IPS-18c (cell line): ENCODE data around the gene KIF21A.
"Not testable (repeated sequence)": the region's sequence is repeated elsewhere in the genome, so short reads cannot be mapped to it uniquely, and the experiment has no call there.

Source experiments
- H3K4me3 ChIP-seq: 2 replicates; pipeline ENCODE4 v1.7.0; 2013; ENCODE audit warnings: low read depth, mild to moderate bottlenecking, low read length, moderate library complexity; ENCODE audit not compliant: insufficient read depth
- H3K9me3 ChIP-seq: one replicate; pipeline ENCODE4 v1.6.1; 2013; ENCODE audit warnings: mild to moderate bottlenecking, low read length, moderate library complexity; ENCODE audit not compliant: control insufficient read depth, insufficient read depth

The KIF21A gene

DNA sequence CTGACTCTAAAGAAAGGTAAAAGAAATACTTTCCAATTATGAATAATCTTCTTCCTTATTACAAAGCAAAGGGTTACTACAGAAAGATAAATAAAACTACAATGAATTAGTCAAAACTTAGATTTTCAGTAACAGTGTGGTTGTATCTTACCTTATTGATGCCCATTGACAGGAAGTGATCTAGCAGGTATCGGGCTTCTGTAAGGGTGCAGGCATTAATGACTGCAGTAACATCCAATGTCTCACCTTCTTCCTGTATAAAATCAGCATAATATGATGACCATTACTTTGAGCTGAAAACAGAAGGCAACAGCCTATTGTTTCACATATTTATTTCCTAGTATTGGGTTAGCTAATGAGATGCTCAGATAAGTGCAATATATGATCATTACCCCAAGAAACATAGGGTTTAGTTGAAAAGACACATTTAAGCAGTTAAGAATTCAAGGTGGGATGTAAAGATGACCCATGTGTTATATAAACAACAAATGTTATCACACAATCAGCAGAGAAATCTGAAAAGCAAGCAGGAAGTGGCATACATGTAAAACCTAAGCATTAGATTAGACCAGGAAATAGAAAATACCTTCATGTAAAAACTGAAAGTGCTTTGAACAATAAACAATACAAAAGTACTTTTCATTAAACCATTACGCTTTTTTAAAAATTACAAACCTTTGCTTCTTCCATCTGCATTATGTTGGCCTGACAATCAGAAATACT lies 111.2 kb downstream of the KIF21A start:
- Histone ChIP-seq H3K4me3 (no peak overlapping the region), H3K9me3 (no peaks in the 10 kb centered on the region)

DNA sequence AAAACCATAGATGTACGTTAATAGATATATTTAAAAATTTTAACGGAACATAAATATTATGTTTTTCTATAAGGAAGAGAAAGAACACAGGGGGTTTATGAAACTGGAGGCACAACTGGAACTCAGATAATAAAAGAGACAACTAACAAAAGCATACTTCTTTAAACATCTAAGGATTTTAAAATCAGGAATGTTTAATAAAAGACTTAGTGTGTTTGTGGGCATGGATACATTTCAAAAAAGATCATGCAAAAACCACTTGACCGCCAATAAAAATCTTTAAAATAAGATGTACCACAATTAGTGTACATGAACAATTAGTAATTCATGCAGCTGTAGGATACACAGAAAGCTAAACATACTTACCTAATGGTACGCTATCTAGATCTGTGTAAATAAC lies 113.0 kb downstream of the KIF21A start:
- H3K9me3 ChIP-seq = no peaks in the 10 kb centered on the region
- no peak overlapping the region for H3K4me3 ChIP-seq

DNA sequence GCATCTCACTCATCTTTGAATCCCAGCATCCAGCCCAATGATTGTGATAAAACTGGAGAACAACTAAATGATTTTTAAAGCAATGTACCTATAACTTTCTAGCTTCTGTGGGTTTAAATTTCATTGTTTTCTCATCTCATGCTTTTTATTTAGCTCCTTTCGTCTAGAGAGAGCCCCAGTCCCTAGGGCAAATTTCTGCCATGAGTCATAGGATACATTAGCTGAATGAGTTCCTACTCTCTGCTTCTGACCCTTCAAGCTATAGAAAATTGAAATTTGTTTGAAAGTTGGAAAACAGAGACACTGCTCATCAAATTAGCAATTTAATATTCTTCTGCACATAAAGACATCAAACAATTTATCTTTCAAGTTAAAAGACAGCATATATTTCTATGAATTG lies 113.9 kb downstream of the KIF21A start:
- Histone ChIP-seq H3K9me3 (no peaks in the 10 kb centered on the region), H3K4me3 (no peak overlapping the region)

DNA sequence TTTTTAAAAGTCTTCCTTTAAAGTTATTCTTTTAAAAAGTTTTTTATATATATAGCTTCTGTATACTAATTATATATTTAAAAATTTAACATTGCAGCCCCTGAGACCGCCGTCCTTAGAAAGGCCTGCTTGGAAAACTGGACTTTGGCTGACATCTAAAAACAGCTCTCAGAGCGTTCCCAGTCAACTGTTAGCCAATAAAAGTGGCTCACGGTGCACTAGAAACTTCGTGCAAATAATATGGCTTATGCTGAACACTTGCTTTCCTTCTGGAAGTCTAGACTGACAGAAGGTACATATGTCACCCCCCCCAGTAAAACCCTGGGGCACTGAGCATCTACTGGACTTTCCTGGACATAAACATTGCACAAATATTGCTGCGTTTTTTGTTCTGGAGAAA lies 115.0 kb downstream of the KIF21A start:
- no peaks in the 10 kb centered on the region for H3K9me3 ChIP-seq
- no peak overlapping the region for H3K4me3 ChIP-seq

DNA sequence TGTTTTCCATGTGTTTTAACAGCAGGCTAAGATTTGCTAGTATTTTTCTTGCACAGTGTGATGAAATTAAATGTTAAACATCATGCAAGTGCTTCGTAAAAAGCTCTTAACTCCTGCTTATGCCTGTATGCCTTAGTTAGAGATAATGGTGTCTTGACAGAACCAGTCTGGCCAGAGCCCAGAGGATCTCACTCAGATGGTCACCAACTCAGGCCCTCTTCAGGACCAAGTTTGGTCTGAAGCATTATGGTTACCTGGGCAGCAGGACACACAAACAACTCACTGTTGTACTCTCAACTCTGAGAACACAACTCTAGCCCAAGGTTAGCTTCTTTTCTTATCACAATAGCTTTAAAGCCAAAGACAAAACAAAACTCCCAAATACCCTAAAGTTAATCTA lies 115.4 kb downstream of the KIF21A start:
- Histone ChIP-seq H3K9me3 (no peaks in the 10 kb centered on the region), H3K4me3 (no peak overlapping the region)

DNA sequence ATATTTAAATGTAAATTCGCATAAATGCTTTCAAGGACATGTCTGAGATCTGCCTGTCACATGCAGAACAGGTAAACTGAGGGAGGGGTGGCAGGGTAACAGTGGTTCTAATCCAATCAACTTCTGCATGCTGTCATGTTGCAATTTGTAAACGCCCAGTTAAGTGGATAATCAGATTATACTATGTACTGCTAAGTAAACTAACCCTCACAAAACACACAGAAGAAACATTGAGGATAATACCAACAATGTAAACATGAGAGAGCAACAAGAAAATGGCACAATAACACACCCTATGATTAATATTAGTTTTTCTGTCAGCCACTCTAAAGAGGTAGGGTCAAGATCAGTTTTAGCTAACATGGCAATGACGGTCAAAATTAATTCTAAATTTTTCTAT lies 123.7 kb downstream of the KIF21A start:
- H3K4me3 ChIP-seq = no peak overlapping the region
- no peaks in the 10 kb centered on the region for H3K9me3 ChIP-seq

DNA sequence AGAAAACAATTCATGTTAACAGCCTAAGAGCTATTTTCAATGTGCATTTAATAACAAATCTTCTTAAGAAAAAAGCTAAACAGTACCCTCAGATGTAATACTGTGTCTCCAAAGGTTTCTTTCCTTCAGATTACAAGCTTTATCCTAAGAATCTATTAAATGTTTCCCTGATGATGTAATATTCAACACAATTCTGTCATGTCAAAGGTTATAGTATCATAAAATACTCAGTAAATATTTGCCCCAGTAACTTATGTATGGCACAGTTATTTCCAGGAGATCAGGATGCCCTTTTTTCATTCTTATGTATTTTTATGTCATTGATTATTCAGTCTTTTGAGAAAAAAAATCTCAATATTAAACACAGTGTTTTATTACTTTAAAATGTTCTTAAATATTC lies 128.4 kb downstream of the KIF21A start:
- Histone ChIP-seq H3K4me3 (no peak overlapping the region), H3K9me3 (no peaks in the 10 kb centered on the region)

DNA sequence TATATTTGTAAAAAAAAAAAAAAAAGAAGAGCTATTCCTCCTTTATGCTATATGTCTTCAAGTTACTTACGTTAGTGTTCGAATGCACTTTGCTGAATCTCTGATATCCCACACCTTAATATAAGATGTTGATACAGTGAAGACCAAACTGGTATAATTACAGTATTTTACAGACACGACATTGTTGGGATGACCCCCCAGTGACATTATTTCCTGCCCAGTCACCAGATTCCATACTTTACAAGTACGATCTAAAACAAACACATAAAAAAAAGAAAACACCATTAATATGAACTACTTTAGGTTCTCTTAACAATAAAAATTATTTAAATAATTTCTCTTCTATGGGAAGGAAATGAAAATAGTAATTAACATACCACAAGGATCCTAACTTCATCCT lies 133.4 kb downstream of the KIF21A start:
- H3K9me3 ChIP-seq = no peaks in the 10 kb centered on the region
- H3K4me3 ChIP-seq = no peak overlapping the region

DNA sequence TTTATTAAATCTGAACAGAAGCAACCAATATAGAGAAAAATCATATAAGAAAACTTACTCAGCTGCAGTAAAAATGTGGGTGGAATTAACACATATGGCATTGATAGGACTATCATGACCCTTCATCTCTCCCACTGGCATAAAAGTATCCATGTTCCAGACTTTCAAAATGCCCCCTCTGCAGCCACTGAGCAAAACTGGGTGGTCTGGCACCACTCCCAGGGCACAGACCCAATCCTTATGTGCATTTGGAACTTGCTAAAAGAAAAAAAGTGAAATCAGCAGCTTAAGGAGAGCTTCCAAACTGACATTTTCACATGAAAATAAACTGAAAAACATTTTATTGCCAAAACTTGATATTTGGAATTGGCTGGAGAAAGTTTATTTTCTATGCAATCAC lies 141.5 kb downstream of the KIF21A start:
- H3K9me3 ChIP-seq = no peaks in the 10 kb centered on the region
- H3K4me3 ChIP-seq = no peak overlapping the region

DNA sequence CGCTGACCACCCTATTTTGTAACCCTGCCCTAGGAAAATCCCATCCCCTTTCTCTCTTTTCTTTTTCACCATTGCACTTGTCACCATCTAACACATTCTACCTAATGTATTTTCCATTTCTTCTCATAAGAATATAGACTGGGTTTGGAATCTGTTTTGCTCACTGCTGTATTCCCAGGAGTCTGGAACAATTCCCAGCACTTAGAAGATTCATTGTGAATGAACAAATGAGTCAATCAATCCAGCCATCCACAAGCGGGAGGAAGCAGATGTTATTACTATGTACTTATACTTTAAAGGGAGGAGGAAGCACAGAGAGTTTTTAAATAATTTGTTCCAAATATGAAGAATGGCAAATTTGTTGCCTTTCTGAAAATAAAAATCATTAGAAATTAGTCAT lies 142.1 kb downstream of the KIF21A start:
- Histone ChIP-seq H3K4me3 (no peak overlapping the region), H3K9me3 (no peaks in the 10 kb centered on the region)

DNA sequence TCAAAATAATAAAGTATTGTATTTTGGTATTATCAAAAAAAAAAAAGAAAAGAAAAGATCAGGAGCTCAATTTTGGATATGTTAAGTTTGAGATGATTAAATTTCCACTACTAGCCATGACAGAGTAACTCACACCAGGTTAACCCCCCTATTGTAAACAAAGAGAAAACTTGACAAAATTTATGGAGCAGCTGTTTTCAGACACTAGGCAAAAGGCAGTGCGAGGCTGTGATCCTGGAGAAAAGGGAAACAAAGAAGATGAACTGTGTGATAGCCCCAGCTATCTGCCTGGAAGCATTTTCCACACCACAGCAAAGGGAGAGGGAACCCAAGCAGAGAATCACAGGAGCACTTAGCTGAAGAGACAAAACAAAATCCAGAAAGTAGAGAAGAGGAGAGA lies 145.0 kb downstream of the KIF21A start:
- Histone ChIP-seq H3K4me3 (no peak overlapping the region), H3K9me3 (no peaks in the 10 kb centered on the region)

DNA sequence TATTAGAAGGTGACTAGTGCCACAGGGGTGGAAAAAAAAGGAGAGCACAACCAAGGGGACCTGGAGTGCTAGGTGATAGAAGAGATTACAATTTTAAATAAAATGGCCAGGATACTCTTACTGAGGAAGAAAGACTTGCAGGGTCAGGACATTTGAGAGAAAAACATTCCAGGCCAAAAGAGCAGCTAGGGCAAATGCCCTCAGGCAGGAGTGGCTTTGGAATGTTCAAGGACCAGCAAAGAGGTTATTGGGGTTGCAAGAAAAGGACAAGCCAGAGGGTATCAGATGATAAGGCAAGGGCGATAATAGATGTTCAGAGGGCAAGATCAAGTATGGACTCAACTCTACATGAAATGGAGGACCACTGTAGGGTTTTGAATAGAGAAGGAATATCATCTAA lies 146.4 kb downstream of the KIF21A start:
- Histone ChIP-seq H3K9me3 (no peaks in the 10 kb centered on the region), H3K4me3 (no peak overlapping the region)

DNA sequence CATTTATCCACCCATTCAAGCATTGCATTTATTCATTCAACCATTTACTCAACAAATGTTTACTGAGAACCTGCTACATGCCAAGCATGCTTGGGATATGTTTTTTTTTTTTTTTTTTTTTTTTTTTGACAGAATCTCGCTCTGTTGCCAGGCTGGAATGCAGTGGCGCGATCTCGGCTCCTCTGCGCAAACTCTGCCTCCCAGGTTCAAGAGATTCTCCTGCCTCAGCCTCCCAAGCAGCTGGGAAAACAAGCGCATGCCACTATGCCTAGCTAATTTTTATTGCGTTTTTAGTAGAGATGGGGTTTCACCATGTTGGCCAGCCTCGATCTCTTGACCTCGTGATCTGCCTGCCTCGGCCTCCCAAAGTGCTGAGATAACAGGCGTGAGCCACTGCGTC lies 147.3 kb downstream of the KIF21A start:
- H3K9me3 ChIP-seq, H3K4me3 ChIP-seq: not testable (repeated sequence)

DNA sequence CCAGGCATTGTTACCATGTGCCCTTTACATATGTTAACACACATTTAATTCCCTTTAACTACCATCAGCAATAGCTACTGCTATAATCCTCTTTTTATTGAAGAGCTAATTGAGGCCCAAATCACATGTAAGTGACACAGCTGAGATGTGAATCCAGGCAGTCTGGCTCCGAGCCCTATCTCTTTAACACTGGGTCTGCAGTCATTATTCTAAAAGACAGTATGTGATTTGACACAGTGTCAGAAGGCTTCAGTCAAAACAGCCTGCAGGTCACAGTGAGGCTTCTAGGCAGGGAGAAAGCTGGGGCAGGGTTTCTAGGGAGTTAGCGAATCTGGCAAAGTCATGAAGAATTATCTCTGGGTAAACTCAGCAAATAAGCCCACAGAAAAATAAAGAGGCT lies 148.2 kb downstream of the KIF21A start:
- no peak overlapping the region for H3K4me3 ChIP-seq
- H3K9me3 ChIP-seq = no peaks in the 10 kb centered on the region

DNA sequence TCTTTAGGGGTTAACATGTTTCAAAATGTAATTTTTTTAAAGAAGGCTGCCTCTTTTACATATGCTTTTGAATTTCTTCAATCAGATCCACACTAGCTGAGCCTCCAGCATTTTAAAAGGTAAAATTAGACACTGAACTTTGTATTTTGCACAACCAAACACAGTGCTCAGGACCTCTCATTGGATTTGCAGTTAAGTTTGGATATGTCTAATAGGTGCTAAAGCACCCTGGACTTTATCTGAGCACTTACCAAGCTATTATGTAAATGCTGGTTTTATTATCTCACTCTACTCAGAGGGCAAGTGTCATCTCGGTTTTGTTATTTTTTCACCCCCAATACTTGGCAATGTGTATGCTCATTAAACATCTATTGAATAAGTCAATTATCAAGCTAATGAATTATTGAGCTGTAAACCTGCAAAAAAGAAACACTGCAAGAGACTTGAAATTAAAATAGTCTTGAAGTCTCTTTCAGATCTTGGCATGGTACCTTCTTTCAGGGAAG lies 150.7 kb downstream of the KIF21A start:
- no peaks in the 10 kb centered on the region for H3K9me3 ChIP-seq
- H3K4me3 ChIP-seq = no peak overlapping the region

DNA sequence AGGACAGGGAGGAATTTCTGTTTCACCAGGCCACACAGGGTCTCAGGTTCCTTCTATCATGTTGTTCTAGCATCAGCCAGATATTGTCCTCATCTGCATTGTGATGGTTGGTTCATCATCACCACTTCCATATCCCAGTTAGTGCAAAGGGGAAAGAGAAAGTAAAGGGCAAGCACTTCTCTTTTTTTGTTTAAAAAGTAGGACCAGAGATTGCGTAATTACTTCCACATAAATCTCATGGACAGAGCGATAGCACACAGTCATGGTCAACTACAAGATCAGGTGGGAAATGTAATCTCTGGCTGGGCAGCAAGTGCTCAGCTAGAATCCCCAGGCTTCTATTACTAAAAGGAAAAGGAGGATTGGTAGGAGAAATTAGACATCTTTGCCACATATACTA lies 155.1 kb downstream of the KIF21A start:
- no peaks in the 10 kb centered on the region for H3K9me3 ChIP-seq
- H3K4me3 ChIP-seq = no peak overlapping the region

DNA sequence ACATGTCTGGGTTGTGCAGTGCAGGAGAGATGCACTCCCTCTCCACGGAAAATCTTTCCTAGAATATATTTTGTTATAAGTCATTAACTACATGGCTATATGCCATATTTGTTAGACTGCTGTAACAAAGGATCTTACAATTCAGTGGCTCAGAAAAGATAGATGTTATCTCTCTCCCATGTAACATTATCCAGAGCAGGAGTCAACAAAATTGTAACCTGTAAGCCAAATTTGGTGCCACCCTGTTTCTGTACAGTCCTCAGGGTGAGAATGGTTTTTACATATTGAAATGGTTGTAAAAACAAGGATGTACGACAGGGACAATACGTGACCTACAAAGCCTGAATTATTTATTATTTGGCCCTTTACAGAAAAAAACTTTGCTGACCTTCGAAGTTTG lies 155.5 kb downstream of the KIF21A start:
- no peaks in the 10 kb centered on the region for H3K9me3 ChIP-seq
- no peak overlapping the region for H3K4me3 ChIP-seq

DNA sequence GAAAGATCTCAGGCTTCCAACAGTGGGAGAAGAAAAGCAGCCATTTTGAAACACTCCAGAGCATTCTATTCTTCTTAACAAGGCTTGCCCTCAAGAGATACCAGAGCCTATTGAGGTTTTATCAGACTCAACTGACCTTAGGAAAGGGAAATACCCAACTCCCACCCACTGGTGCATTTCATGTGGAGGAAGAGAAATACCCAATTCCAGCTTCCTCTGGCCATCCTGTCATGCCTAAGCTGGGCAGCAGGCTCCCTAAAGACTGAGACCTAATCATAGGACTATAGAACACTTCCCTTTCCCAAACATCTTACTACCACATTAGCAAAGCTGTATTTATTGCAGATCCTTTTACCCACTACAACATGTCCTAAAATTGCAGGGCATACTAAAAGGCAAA lies 164.5 kb downstream of the KIF21A start:
- no peak overlapping the region for H3K4me3 ChIP-seq
- H3K9me3 ChIP-seq = no peaks in the 10 kb centered on the region

DNA sequence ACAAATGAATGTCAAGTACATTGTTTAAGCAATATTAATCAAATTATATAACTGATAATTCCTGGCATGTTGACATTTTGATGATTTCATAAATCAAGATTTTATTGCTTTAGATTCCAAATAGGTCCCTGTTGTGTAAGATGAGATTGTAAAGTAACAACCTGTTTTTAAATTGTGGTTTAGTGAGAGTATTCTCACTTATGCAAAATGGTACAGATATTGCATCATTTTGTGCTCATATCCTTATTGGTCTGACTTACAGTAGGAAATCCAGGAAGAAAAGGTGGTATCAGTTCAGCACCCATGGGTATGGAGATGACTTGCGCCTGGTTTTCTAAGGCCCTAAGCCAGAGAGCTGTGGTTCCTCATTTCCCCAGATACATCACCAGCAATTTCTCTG lies 165.5 kb downstream of the KIF21A start:
- H3K9me3 ChIP-seq = no peaks in the 10 kb centered on the region
- H3K4me3 ChIP-seq = no peak overlapping the region
